Left cardiac atrium (tissue), 4 donors: ENCODE data around the gene LRMDA. TPM values are rescaled to one million over a fixed set of nuclear protein-coding genes. Genes with fewer than 3 reads are reported as not detected.
A peak's percentile ranks its signal among the peaks of the same experiment; 100 is the strongest.
"Not testable (repeated sequence)": the region's sequence is repeated elsewhere in the genome, so short reads cannot be mapped to it uniquely, and the experiment has no call there.

Experiments used
- ATAC-seq, 2 donors: fragments of 200-7000 bp; cut with Tn5 transposase; one replicate each; pipeline ENCODE4 v1.9.1; 2020; ENCODE audit warnings: mild to moderate bottlenecking in 2 of 2, moderate library complexity in 2 of 2
- DNase-seq: peaks from one replicate; pipeline ENCODE4 v3.0.0-alpha.2; 2020
- intact Hi-C, 2 donors: fragments of 100-400 bp; cut with DNase I; formaldehyde crosslinking; loops; one replicate each; pipeline versions ENCODE4 v1.14.1 to v1.15.1; 2022 to 2023
- total RNA-seq, 2 donors: library from RNA; stranded (reverse); fragmentation: NEBNext Ultra II Directional; extraction: Animal tissue kit (Norgen Biotek cat#: 25700); gene quantifications; one replicate each; pipeline ENCODE4 v1.2.1, GENCODE V29; 2021
- donor health status: DM: no; HTN: yes; CAD: no.
- donor health status: DM: no; HTN: yes; CAD: no; lungs with severe emphysema.
- donor health status: DM: yes; HTN: yes; CAD: no.
- donor health status: Dilated cardiomyopathy.

The LRMDA gene
- total RNA-seq, 2 donors from 2014 or later = 40.6 to 57.8 TPM

- intact Hi-C loops, DNase-seq, ATAC-seq: not testable (repeated sequence)
Measured at GRCh38 chr10:76060993-76061392, 629.6 kb downstream of the LRMDA start.

DNA sequence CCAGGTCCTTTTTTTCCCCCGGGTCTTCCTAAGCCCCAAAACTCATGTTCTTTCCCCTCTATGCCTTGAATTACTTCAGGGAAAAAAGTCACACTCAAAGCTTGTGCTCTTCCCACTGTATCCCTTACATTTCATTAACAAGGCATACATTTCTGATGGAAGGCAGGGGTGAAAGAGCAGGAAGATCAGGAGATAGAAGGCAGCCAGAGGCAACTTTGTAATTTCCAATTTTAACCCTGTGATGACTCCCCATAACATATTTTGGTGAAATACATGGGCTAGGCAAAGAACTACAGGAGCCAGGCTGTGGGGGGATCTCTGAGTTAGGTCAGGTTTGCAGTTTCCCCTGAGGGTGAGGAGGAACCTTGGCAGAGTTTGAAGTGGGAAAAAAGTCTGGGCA, 635.0 kb downstream of the LRMDA start:
- ATAC-seq (no peak), DNase-seq (no peak)
- intact Hi-C loops = no loop called here

GRCh38 chr10:76067447-76067846, 636.0 kb downstream of the LRMDA start:
- ATAC-seq = no peak
- intact Hi-C loops = no loop called here
- DNase-seq = no peak

GRCh38 chr10:76068856-76069255, 637.4 kb downstream of the LRMDA start:
- intact Hi-C loops = no loop called here
- no peak for DNase-seq
- no peak for ATAC-seq

DNA sequence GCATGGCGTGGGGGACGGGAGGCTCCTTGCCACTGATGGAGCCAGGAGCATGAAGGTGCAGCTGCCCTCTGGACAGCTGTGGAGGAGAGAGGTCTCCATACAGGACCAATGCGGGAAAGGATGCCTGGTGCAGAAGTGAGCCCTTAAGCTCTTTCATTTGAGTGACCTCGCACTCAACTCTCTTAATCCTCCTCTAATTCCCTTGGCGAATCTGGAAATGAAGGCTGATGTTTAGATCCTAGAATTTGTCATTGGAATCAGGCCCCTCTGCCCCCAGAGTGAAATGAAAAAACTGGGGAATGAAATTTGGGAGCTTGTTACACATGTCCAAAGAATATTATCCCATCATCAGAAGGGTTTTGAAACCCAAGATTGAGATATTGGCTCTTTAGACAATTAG, 639.5 kb downstream of the LRMDA start:
- intact Hi-C loops = no loop called here
- DNase-seq (no peak), ATAC-seq (no peak)

DNA sequence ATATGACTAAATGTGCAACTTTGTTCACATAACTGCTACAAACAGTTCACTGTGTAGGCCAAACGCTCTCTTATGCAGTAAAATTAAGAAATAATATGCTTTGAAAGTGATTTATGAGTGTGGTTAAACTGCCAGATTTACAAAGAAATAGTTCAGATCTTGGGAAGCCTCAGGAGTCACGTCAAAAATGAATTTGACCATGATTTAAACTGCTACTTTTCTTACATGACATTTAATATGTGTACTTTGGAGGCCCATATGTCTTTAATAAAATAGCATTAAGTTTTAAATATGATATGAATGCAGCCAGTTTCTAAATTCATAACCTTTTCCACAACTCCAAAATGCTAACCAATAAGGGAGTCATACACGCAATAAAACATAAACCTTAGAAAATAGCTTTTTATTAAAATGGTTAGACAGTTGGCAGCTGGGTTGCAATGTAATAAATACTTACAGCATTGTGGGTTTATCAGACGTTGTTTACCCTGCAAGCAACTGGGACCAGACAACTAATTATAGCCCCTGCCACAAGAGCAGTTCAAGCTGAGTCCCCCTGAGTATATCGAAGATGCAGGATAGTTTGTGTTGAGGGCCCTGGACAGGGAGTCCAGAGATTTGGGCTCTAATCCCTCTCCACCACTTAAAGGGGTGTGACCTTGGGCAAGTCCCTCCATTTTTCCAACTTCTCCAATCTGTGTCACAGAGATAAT, 640.4 kb downstream of the LRMDA start:
- no peak for ATAC-seq
- no peak for DNase-seq
- intact Hi-C loops = no loop called here

DNA sequence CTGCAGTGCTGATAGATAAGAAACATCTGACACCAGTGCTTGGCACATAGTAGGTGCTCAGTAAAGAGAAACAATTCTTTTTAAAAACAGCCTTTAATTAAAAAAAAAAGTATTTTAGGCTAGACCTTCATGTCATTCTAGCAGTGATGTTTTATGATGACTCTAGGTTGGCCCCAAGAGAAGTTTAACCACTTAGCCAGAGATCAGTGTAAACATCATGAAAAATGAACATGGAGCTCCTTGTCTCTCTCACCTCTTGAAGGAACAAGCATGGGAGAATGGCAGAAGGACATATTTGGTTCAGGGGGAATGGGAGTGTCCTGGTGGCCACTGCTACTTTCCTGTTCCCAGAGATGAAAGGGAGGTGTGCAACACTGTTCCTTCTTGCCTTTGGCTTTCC, 641.0 kb downstream of the LRMDA start:
- intact Hi-C loops = no loop called here
- no peak for ATAC-seq

DNA sequence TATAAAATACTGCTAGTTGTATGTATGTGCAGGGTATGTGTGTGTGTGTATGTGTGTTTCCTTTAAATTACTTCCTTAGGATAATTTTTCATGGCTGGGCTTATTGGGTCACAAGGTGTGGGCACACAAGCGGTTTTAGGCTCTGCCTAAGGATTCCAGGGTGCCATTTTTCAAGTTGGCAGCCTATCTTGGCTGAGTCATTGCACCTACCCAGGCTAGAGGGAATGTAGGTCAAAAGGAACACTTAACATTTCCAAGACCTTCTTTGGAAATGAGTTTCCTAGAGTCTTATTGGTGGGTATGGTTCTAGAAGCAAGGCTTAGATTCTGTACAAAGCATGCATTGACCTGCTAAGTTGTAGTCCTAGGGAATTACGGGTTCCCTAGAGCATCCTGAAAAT, 642.1 kb downstream of the LRMDA start:
- intact Hi-C loops = no loop called here
- DNase-seq (no peak), ATAC-seq (no peak)

More for the DNA sequence above, 641.0 kb downstream of the LRMDA start:
- no peak for DNase-seq

DNA sequence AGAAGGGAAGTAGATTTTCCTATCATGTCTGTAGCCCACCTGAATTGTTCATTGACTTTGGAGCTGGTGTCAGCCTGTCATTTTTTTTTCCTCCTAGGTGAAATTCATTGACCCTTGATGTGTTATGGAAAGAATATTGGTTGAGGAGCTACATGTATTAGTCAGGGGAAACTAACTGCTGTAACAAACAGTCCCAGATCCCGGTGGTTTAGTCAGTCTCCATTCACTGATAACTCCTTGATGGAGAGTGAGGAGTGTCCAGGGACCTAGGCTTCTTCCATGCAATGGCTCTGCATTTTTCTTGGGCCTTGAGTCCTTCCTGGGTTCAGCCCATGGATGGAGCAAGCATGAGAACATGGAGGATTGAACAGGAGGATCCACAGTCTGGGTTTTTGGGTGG, 643.2 kb downstream of the LRMDA start:
- ATAC-seq (no peak), DNase-seq (no peak)
- intact Hi-C loops = no loop called here

GRCh38 chr10:76080451-76080850, 649.0 kb downstream of the LRMDA start:
- intact Hi-C loops = no loop called here
- ATAC-seq (no peak), DNase-seq (no peak)

GRCh38 chr10:76080991-76081390, 649.6 kb downstream of the LRMDA start:
- intact Hi-C loops = no loop called here
- no peak for ATAC-seq

DNA sequence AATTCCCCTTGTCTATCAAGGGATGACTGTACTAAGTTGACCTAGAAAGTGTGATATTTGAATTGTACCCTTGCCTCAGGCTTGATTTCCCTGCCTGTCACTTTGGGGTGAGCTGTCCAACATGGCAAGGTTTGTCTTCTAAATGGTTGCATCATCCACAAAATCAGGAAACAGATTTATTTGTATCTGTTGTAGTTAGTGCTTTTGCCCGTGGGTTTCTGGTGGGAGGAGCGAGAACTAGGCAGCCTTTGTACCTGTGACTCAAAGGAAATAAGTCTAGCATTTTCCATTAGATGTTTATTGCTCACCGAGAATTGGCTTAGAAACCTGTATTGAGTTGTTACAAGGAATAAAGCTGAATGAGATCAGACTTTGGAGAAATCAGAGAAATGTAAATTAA, 650.8 kb downstream of the LRMDA start:
- DNase-seq (no peak), ATAC-seq (no peak)
- intact Hi-C loops = no loop called here

More at GRCh38 chr10:76080991-76081390, 649.6 kb downstream of the LRMDA start:
- no peak for DNase-seq

DNA sequence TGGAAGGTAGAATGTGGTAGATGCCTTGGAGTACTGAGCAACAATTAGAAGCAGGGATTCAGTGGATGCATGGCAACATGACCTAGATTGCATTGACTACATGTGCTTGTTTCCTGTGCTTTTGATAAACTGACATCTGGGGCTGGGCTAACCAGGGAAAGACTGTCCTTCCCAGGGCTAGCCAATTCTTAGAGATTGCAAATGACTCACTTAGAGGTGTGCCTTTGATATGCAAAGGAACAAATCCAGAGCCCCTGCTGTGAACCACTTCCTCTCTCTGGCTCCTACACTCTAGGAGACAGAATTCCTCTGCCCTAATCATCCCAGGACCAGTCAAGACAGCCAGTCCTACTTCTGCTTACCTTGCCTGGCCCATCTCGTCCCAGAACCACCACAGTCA, 651.5 kb downstream of the LRMDA start:
- DNase-seq = no peak
- intact Hi-C loops = no loop called here
- no peak for ATAC-seq

DNA sequence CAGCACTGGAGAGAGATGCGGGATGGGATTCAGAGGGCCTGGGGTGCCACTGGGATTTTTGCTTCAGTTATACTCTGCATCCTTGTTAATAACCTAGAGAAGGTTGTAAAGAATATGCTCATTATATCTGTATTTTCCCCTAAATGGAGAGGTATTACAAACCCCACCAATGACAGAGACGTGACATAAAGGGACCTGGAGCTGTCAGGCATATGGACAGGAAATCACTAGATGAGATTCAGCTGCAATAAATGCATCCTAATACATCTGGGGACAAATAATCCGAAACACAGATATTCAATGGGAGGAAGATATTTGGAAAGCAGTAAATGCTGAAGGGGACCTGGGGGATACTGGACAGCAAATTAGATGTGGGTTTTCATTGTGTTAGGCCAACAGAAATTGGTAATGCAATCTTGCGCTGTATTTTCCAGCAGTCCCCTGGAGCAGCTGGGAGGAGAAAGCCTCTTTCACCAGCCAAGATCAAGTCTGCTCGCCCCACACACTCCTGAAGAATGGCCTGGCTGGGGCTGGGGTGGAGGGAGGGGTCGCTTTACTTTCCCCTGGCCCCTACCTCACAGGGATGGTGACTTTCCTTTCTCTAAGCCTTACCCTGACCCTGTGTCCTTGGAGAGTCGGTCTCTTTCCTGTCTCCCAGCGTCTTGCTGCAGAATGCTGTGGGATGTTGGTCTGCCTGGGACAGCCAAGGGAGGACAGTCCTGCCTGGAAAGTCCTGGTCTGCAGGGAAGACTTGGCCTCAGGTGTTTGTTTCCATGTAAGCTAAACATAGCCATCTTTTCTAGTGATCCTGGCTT, 653.8 kb downstream of the LRMDA start:
- intact Hi-C loops = no loop called here
- no peak for DNase-seq
- ATAC-seq = no peak

- no peak for DNase-seq
- ATAC-seq = no peak
- intact Hi-C loops = no loop called here
Measured at GRCh38 chr10:76085817-76086167, 654.4 kb downstream of the LRMDA start.

DNA sequence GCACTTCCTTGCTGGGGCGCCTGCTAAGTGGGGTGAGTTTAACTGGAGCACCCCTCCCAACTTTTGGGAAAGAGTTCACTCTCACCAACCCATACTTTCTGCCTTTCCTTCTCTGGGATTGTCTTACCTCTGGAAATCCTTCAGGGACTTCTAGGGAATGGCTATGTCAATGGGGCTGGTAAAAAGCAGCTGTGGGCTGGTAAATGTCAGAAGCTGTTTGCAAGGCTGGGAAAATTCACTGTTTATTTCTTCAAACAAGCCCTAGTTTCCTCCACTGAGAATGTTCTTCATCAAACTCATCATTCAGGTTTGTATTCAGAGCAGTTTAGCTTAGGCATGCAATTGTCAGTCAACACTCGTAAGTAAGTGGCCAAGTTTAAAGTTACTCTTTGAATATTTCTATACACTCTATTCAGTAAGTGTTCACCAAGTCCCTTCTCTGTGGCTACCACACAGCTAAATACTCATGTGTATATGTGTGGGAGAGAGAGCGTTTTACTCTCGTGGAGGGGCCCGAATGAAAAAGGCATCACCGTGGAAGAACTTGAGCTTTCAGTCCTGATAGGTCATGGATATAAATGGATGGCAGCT, 654.8 kb downstream of the LRMDA start:
- intact Hi-C loops = no loop called here
- ATAC-seq (no peak), DNase-seq (no peak)

- peak; percentile 74 to 76 for ATAC-seq
- intact Hi-C loops = no loop called here
- DNase-seq = no peak
Measured at GRCh38 chr10:76086761-76087639, 655.6 kb downstream of the LRMDA start.

- intact Hi-C loops = no loop called here
- no peak for DNase-seq
- no peak for ATAC-seq
Measured at GRCh38 chr10:76088008-76088407, 656.6 kb downstream of the LRMDA start.

DNA sequence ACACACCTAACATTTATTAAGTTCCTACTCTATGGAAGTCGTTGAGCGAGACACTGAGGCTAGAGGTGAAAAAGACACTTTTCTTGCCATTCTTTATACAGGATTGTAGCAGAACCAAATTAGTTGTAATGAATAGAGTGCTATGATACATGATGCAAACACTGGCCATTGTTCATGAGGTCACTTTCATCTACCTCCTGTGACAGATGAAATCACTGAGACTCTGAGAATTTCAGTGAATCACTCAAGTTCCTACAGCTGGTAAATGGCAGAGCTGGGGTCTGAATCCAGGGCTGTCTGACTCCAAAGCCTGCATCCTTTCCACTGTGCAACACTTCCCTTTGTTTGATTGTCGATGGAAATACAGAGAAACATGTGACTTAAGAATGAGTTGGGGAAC, 657.6 kb downstream of the LRMDA start:
- intact Hi-C loops = no loop called here
- DNase-seq (no peak), ATAC-seq (no peak)
